Astrocyte (in vitro differentiated cells and primary cell): ENCODE results near the gene RHBG. TPM values are rescaled to one million over a fixed set of nuclear protein-coding genes. Genes with fewer than 3 reads are reported as not detected.

Source experiments
- DNase-seq: peaks from one replicate; pipeline ENCODE4 v3.0.0-alpha.2; 2010; ENCODE audit warnings: low read depth
- FAIRE-seq: peaks from 2 replicates; lab custom pipeline; 2011; peaks lifted over from hg19 to GRCh38; lab: Jason Lieb, UNC
- H2AFZ ChIP-seq: 2 replicates; pipeline ENCODE4 v1.6.0; 2012; ENCODE audit warnings: low read depth, low read length, inconsistent platforms
- H3K27ac ChIP-seq: 2 replicates; pipeline ENCODE4 v1.5.1; 2011; ENCODE audit warnings: low read depth, low read length, inconsistent platforms
- H3K27me3 ChIP-seq: 2 replicates; pipeline ENCODE4 v1.6.0; 2011; ENCODE audit warnings: low read length, inconsistent platforms; ENCODE audit not compliant: insufficient read depth
- H3K36me3 ChIP-seq: 2 replicates; pipeline ENCODE4 v1.5.1; 2011; ENCODE audit warnings: low read length, inconsistent platforms; ENCODE audit not compliant: insufficient read depth
- H3K4me1 ChIP-seq: 2 replicates; pipeline ENCODE4 v1.5.1; 2011; ENCODE audit warnings: low read length, inconsistent platforms; ENCODE audit not compliant: insufficient read depth
- H3K4me2 ChIP-seq: 2 replicates; pipeline ENCODE4 v1.6.0; 2012; ENCODE audit warnings: low read length, inconsistent platforms
- H3K4me3 ChIP-seq: 2 replicates; pipeline ENCODE4 v1.5.1; 2011; ENCODE audit warnings: low read depth, mild to moderate bottlenecking, low read length, inconsistent platforms; ENCODE audit not compliant: insufficient read depth
- H3K79me2 ChIP-seq: 2 replicates; pipeline ENCODE4 v1.6.0; 2012; ENCODE audit warnings: mild to moderate bottlenecking, low read length, inconsistent platforms; ENCODE audit not compliant: insufficient read depth
- H3K9ac ChIP-seq: 2 replicates; pipeline ENCODE4 v1.6.0; 2012; ENCODE audit warnings: mild to moderate bottlenecking, low read length, inconsistent platforms
- H3K9me3 ChIP-seq: 2 replicates; pipeline ENCODE4 v1.5.1; 2012; ENCODE audit warnings: low read depth, mild to moderate bottlenecking, low read length, inconsistent platforms; ENCODE audit not compliant: insufficient read depth
- H4K20me1 ChIP-seq: 2 replicates; pipeline ENCODE4 v1.6.0; 2012; ENCODE audit warnings: low read length, inconsistent platforms; ENCODE audit not compliant: insufficient read depth
- H3K27ac Mint-ChIP-seq: one replicate; pipeline ENCODE4 v1.8.0; 2021; ENCODE audit warnings: mild to moderate bottlenecking, mixed read lengths; ENCODE audit not compliant: unreplicated experiment
- H3K27me3 Mint-ChIP-seq: one replicate; pipeline ENCODE4 v1.8.0; 2021; ENCODE audit warnings: low read depth, mixed read lengths; ENCODE audit not compliant: unreplicated experiment
- H3K36me3 Mint-ChIP-seq: one replicate; pipeline ENCODE4 v1.8.0; 2021; ENCODE audit warnings: low read depth, mixed read lengths; ENCODE audit not compliant: unreplicated experiment
- H3K4me1 Mint-ChIP-seq: one replicate; pipeline ENCODE4 v1.8.0; 2021; ENCODE audit warnings: low read depth, mixed read lengths; ENCODE audit not compliant: unreplicated experiment
- H3K4me3 Mint-ChIP-seq: one replicate; pipeline ENCODE4 v1.8.0; 2021; ENCODE audit warnings: mild to moderate bottlenecking, moderate library complexity, mixed read lengths; ENCODE audit not compliant: unreplicated experiment
- H3K9me3 Mint-ChIP-seq: one replicate; pipeline ENCODE4 v1.8.0; 2021; ENCODE audit warnings: mild to moderate bottlenecking, mixed read lengths; ENCODE audit not compliant: unreplicated experiment
- EZH2 ChIP-seq: IDR thresholded peaks from 2 replicates; pipeline ENCODE4 v1.6.1; 2012; ENCODE audit warnings: mild to moderate bottlenecking, low read length, inconsistent platforms; ENCODE audit not compliant: insufficient read depth
- total RNA-seq: library from RNA; stranded (reverse); gene quantifications from 2 replicates; pipeline ENCODE4 v1.2.1, GENCODE V29; 2021
- TF ChIP-seq, protein P1 (sequence below): IDR thresholded peaks from 2 replicates; pipeline ENCODE4 v1.5.1; 2011; ENCODE audit warnings: low read depth, mild to moderate bottlenecking, inconsistent platforms, low read length, moderate library complexity; ENCODE audit not compliant: insufficient read depth

Gene RHBG
- total RNA-seq, 1 donor from 2014 or later = not detected

DNA sequence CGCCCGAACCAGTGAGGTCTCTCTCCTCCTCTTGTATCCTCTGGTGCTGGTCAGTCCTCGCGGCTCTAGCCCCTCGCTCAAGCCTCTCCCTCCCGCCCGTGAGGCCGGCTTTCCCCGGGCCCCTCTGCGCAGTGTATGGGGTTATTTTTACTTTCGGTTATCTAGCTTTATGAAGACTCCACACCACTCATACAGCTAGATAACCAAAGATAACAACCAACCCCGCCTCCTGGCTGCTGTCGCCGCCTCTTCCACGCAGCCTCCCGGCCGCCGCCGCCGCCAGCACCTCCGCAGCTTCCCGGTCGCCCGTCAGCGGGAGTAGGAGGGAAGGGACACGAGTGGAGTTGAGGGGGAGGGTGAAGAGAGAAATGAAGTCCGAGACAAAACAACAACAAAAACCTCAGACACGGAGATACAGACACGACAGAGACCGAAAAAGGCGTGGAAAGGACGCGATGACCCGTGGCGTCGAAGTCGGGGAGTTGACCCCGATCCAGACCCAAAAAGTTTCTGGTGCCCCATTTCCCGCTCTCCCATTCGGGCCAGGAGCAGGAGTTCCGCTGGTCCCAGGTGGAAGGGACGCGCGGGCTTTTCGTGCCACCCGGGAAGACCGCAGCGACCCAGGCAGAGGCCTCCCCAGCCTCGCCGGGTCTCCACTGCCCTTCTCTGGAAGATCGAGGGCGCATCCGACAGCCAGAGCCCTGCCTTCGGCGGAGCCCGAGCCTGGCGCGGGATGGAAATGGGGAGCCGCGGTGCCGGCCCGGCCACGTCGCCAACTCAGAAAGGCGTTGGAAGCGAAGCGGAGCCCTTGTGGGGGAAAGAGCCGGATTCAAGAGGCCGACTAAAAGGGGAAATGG lies 51.4 kb downstream of the RHBG start:
- Histone ChIP-seq H3K4me2 (peak overlapping the region; percentile 73), H3K9me3 (no peaks in the 10 kb centered on the region), H3K27ac (no peak overlapping the region), H3K4me3 (no peak overlapping the region), H3K36me3 (no peaks in the 10 kb centered on the region), H3K4me1 (peaks cover 15% of the 10 kb centered on the region), H3K9ac (no peak overlapping the region), H4K20me1 (peaks cover 17% of the 10 kb centered on the region), H3K79me2 (no peaks in the 10 kb centered on the region), H3K27me3 (peaks cover 95% of the 10 kb centered on the region), H2AFZ (peak overlapping the region; percentile 10)
- DNase-seq (no peak), FAIRE-seq (no peak)
- no peaks in the 10 kb centered on the region for H3K9me3 Mint-ChIP-seq
- peaks cover 3% of the 10 kb centered on the region for H3K36me3 Mint-ChIP-seq
- H3K4me1 Mint-ChIP-seq = peaks cover 2% of the 10 kb centered on the region
- peak; percentile 100 for TF ChIP-seq EZH2
- TF ChIP-seq, protein P1, sequence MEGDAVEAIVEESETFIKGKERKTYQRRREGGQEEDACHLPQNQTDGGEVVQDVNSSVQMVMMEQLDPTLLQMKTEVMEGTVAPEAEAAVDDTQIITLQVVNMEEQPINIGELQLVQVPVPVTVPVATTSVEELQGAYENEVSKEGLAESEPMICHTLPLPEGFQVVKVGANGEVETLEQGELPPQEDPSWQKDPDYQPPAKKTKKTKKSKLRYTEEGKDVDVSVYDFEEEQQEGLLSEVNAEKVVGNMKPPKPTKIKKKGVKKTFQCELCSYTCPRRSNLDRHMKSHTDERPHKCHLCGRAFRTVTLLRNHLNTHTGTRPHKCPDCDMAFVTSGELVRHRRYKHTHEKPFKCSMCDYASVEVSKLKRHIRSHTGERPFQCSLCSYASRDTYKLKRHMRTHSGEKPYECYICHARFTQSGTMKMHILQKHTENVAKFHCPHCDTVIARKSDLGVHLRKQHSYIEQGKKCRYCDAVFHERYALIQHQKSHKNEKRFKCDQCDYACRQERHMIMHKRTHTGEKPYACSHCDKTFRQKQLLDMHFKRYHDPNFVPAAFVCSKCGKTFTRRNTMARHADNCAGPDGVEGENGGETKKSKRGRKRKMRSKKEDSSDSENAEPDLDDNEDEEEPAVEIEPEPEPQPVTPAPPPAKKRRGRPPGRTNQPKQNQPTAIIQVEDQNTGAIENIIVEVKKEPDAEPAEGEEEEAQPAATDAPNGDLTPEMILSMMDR = no peak
- H3K4me3 Mint-ChIP-seq = peak overlapping the region; percentile 45
- peaks cover 84% of the 10 kb centered on the region for H3K27me3 Mint-ChIP-seq
- H3K27ac Mint-ChIP-seq = no peak overlapping the region

DNA sequence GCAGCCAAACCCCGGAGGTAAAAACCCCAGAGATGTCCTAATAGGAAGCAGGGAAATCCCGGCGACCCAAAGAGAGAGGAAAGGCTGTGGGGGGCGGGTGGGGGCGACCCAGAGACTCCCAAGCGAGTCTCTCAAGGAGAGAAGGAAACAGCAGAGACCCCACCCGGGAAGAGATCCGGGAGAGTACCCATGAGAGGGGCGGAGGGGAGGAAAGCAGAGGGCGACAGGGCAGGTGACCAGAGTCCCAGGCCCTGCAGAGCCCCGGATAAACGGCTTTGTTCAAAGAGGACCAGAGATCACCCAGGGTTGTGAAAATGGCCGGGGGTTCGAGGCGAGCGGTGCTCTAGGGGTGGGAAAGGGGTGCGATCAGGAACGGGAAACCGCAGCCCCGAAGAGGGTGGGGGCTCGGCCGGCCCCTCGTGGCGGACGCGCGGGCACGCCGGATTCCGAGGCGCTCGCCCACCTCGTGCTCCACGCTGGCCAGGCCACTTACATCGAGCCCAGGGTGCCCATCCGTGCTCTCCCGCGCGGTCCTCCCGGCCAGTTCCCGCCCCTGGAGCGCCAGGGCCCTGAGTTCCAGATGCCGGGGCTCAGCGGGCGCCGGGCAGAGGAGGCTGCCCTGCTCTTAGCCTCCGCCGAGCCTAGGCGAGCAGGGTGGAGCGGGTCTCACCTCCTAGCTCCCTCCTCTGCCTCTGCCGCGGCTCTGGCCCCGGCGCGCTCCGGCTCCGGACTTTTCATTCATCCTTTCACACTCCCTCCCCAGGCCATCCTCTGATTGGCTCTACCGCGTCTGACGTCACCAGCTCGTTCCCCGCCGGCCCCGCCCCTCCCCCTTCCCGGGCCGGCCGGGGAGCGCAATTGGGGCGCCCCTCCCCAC lies 52.3 kb downstream of the RHBG start:
- Mint-ChIP-seq H3K27me3 (peaks cover 89% of the 10 kb centered on the region), H3K36me3 (peaks cover 5% of the 10 kb centered on the region), H3K4me1 (peaks cover 2% of the 10 kb centered on the region), H3K9me3 (no peaks in the 10 kb centered on the region), H3K27ac (no peak overlapping the region), H3K4me3 (no peak overlapping the region)
- no peaks in the 10 kb centered on the region for H3K36me3 ChIP-seq
- no peaks in the 10 kb centered on the region for H3K9me3 ChIP-seq
- H3K27me3 ChIP-seq = peaks cover 96% of the 10 kb centered on the region
- peaks cover 15% of the 10 kb centered on the region for H3K4me1 ChIP-seq
- peaks cover 17% of the 10 kb centered on the region for H4K20me1 ChIP-seq
- peak overlapping the region; percentile 47 for H2AFZ ChIP-seq
- H3K4me2 ChIP-seq = peak overlapping the region; percentile 73
- H3K4me3 ChIP-seq = peak overlapping the region; percentile 28
- no peaks in the 10 kb centered on the region for H3K79me2 ChIP-seq
- H3K27ac ChIP-seq = no peak overlapping the region
- TF ChIP-seq, protein P1 = no peak
- TF ChIP-seq EZH2 = no peak
- FAIRE-seq = no peak
- peak; percentile 22 for DNase-seq
- no peak overlapping the region for H3K9ac ChIP-seq
